ENCODE results near the gene F5. TPM values are rescaled to one million over a fixed set of nuclear protein-coding genes. Genes with fewer than 3 reads are reported as not detected.
A peak's percentile ranks its signal among the peaks of the same experiment; 100 is the strongest.

Gene F5
- total and polyA plus RNA-seq, 2 of the 13 experiments (the other 11 are each of a cell fraction or from before 2014, with no cell fraction given): 38.3 to 64.0 TPM

DNA sequence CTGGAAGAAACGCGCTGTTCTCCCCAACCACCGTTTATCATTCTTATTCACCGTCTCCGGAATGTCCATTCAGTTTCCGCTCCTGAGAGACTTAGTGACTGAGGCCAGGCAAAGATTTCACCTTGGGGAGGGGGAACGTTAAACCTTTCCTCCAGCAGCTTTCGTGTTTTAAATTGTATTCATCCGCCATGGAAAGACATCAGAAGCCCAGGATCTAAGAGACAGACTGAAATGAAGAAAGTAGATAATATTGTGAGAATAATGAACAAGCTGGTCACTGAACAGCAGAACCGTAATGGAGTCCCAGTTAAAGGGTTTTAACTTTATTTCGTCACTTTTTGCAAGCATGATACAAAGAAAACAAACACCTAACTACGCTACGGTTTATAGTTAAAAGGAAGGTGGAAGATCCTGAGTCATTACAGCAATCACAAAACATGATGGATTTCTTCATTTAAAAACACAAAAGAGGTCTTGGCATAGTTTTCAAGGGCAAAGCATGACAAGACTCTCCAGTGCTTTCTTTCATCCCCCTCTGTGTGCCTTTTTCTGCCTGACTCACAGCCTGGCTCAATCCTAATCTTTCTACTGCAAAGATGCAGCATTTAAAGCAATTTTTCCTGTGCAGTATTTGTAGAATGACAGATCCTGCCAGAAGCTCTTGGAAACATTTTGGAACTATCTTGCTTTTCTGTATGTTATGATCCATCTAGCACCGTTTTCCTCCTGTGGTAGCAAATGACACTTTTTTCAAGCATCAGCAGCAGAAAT is 99.8 kb downstream of the F5 start (continued):
- TF ChIP-seq POGK (CRISPR knock-in tag; conservative IDR thresholded peaks at IDR 0.05) (no peak), ZFAT (CRISPR knock-in tag; conservative IDR thresholded peaks at IDR 0.05) (0 out of 2 replicates have a peak, but pooled peaks have one; percentile 11), TAF15 (IDR thresholded peaks at IDR 0.05; ENCODE audit: low read depth, low read length, poor library complexity, severe bottlenecking) (no peak), ZNF367 (CRISPR knock-in tag; IDR thresholded peaks at IDR 0.05; ENCODE audit: borderline replicate concordance) (peak; percentile 74; the same call in 1 of the 2 replicates), ZNF577 (CRISPR knock-in tag; IDR thresholded peaks at IDR 0.05; ENCODE audit: borderline replicate concordance, low read depth) (no peak), SP1 (IDR thresholded peaks at IDR 0.05) (no peak), SP1 (CRISPR knock-in tag; IDR thresholded peaks at IDR 0.05) (no peak; the same call in 1 of the 2 replicates), ZNF749 (CRISPR knock-in tag; IDR thresholded peaks at IDR 0.05; ENCODE audit: borderline replicate concordance) (0 out of 2 replicates have a peak, but pooled peaks have one; percentile 4), CCDC6 (CRISPR knock-in tag; IDR thresholded peaks at IDR 0.05) (no peak), HOXD1 (CRISPR knock-in tag; IDR thresholded peaks at IDR 0.05) (0 out of 2 replicates have a peak, but pooled peaks have one; percentile 19), POLR2G (IDR thresholded peaks at IDR 0.05; ENCODE audit: low read depth, low read length) (no peak; the same call in 1 of the 2 replicates), KMT2A (CRISPR knock-in tag; IDR thresholded peaks at IDR 0.05) (no peak), ZNF644 (CRISPR knock-in tag; IDR thresholded peaks at IDR 0.05; ENCODE audit: low read depth) (no peak)
- TF ChIP-seq, protein P1, sequence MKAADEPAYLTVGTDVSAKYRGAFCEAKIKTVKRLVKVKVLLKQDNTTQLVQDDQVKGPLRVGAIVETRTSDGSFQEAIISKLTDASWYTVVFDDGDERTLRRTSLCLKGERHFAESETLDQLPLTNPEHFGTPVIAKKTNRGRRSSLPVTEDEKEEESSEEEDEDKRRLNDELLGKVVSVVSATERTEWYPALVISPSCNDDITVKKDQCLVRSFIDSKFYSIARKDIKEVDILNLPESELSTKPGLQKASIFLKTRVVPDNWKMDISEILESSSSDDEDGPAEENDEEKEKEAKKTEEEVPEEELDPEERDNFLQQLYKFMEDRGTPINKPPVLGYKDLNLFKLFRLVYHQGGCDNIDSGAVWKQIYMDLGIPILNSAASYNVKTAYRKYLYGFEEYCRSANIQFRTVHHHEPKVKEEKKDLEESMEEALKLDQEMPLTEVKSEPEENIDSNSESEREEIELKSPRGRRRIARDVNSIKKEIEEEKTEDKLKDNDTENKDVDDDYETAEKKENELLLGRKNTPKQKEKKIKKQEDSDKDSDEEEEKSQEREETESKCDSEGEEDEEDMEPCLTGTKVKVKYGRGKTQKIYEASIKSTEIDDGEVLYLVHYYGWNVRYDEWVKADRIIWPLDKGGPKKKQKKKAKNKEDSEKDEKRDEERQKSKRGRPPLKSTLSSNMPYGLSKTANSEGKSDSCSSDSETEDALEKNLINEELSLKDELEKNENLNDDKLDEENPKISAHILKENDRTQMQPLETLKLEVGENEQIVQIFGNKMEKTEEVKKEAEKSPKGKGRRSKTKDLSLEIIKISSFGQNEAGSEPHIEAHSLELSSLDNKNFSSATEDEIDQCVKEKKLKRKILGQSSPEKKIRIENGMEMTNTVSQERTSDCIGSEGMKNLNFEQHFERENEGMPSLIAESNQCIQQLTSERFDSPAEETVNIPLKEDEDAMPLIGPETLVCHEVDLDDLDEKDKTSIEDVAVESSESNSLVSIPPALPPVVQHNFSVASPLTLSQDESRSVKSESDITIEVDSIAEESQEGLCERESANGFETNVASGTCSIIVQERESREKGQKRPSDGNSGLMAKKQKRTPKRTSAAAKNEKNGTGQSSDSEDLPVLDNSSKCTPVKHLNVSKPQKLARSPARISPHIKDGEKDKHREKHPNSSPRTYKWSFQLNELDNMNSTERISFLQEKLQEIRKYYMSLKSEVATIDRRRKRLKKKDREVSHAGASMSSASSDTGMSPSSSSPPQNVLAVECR (CRISPR knock-in tag; IDR thresholded peaks at IDR 0.05; ENCODE audit: borderline replicate concordance): no peak
- TF ChIP-seq, protein P2, sequence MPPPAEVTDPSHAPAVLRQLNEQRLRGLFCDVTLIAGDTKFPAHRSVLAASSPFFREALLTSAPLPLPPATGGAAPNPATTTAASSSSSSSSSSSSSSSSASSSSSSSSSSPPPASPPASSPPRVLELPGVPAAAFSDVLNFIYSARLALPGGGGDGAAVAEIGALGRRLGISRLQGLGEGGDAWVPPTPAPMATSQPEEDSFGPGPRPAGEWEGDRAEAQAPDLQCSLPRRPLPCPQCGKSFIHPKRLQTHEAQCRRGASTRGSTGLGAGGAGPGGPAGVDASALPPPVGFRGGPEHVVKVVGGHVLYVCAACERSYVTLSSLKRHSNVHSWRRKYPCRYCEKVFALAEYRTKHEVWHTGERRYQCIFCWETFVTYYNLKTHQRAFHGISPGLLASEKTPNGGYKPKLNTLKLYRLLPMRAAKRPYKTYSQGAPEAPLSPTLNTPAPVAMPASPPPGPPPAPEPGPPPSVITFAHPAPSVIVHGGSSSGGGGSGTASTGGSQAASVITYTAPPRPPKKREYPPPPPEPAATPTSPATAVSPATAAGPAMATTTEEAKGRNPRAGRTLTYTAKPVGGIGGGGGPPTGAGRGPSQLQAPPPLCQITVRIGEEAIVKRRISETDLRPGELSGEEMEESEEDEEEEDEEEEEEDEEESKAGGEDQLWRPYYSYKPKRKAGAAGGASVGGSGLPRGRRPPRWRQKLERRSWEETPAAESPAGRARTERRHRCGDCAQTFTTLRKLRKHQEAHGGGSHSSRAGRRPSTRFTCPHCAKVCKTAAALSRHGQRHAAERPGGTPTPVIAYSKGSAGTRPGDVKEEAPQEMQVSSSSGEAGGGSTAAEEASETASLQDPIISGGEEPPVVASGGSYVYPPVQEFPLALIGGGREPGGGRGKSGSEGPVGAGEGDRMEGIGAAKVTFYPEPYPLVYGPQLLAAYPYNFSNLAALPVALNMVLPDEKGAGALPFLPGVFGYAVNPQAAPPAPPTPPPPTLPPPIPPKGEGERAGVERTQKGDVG (CRISPR knock-in tag; IDR thresholded peaks at IDR 0.05; ENCODE audit: borderline replicate concordance): no peak
- TF ChIP-seq, protein P3, sequence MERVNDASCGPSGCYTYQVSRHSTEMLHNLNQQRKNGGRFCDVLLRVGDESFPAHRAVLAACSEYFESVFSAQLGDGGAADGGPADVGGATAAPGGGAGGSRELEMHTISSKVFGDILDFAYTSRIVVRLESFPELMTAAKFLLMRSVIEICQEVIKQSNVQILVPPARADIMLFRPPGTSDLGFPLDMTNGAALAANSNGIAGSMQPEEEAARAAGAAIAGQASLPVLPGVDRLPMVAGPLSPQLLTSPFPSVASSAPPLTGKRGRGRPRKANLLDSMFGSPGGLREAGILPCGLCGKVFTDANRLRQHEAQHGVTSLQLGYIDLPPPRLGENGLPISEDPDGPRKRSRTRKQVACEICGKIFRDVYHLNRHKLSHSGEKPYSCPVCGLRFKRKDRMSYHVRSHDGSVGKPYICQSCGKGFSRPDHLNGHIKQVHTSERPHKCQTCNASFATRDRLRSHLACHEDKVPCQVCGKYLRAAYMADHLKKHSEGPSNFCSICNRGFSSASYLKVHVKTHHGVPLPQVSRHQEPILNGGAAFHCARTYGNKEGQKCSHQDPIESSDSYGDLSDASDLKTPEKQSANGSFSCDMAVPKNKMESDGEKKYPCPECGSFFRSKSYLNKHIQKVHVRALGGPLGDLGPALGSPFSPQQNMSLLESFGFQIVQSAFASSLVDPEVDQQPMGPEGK (CRISPR knock-in tag; IDR thresholded peaks at IDR 0.05): no peak

Measured in HepG2 (cell line).